Measurements from ENCODE around the gene SLC6A3.
"Not testable (repeated sequence)": the region's sequence is repeated elsewhere in the genome, so short reads cannot be mapped to it uniquely, and the experiment has no call there.

Gene SLC6A3

DNA sequence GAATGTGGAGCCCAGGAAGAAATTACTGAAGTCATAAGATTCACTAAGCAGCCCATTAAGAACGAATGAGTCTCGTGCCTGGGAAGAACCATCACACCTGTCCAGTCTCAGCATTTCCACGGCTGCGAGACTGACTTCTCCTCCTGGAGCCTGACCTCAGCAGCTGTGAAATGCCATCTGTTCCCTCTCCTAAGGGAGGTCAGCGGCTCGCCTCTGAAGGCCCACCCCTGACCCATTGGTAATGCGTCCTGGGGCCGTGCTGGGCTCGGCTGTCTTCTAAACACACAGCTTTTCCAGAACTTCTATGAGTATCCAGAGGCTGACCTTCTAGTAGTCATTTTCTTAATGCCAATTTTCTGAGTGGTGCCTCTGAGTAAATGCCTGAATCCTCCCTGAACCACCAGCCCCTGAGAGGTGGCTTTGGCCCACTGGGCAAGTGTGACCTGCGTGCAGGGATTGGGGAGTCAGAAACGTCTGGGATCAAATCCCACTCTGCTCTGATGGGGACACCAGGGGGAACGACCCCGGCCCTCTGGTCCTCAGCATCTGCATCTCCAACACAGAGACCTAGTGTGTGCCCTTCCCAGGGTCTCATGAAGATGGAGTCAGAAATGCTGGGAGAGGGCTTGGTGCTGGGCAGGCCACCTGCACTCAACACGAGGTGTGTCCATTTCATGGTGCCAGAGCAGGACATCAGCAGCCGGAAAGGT, 5.7 kb downstream of the SLC6A3 start:
- DNase-seq = no peak

DNA sequence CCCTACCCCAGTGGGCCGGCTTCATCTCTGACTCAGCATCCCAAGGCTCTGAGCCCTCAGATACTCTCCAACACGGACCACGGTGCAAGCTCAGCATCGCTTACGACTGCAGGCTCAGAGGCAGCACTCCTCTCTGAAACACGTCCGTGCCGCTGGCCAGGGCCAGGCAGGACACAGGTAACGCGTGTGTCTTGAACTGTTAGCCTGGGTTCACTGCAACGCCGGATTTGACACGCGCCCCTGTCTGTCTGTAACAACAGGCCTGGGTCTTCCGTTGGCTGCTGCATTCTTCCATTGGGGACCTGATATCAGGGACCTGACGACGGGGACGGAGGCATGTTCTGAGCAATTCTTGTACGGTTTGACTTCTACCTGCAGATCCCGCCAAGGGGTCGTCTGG, 6.4 kb downstream of the SLC6A3 start:
- no peak for DNase-seq

DNA sequence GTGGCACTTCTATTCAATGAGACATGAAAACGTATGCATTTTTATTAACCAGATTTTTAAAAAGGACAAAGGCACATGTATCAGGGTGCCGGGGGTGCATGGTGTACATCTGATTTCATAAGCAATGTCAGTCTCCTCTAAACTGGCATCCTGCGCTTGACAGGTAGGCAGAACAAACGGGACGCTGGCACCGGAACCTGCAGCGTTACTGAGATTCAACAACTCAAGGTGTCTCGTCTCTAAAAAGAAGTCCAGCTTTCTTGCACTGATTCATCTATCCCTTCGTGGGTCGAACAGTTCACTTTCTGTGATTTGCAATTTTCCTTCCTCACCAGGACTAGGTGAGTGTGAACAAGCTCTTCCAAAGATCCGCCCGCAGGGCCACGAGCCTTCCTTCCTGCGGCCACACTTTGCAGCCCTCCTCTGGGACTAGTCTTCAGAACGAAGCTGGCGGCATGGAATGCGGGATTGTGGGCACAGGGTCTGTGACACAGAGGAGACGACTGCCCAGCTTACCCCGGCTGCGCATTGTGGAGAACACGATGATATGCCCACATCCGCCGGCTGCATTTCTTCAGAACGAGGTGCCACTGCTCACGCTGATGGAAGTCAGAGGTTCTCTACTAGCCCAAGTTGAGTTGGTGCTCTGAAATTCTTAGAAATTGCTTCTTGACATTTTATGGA, 7.2 kb downstream of the SLC6A3 start:
- DNase-seq = no peak

DNA sequence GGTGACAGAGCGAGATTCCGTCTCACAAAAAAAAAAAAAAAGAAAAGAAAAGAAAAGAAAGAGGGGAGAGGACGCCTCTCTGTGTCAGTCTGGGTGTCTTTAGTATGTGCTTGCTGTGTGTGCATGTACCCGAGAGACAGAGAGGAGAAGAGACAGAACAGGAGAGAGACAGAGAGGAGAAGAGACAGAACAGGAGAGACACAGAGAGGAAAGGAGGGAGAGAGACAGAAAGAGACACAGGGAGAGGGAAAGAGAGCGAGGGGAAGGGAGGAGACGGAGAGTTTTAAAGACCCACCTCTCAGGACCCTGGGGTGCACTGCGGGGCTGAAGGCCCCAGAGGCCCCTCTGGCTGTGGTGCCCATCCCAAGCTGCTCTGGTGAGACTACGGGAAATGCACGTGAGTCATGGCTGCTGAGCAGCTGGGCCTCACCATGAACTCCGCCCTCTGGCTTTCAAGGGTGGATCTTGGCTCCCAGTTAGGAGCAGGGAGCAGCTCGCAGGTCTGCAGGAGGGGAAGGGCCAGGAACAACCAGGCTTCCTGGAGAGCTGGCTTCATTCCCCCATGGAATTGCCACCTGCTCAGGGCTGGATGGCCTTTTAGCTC, 7.9 kb downstream of the SLC6A3 start:
- DNase-seq = no peak

DNA sequence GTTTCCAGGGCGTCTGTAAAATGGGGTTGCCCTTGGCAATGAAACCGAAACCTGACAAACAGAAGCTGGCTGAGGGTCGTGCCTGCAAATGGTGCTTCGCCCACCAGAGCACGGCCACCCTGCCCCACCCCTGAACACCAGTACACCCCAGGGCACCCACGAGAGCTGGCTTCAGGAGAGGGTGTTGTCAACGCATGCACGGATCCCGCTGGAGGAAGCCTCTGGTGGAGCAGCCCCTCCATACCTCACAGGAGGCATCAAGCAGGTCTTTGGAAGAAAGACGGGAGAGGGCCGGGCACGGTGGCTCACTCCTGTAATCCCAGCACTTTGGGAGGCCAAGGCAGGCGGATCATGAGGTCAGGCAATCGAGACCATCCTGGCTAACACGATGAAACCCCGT, 8.6 kb downstream of the SLC6A3 start:
- DNase-seq = no peak

DNA sequence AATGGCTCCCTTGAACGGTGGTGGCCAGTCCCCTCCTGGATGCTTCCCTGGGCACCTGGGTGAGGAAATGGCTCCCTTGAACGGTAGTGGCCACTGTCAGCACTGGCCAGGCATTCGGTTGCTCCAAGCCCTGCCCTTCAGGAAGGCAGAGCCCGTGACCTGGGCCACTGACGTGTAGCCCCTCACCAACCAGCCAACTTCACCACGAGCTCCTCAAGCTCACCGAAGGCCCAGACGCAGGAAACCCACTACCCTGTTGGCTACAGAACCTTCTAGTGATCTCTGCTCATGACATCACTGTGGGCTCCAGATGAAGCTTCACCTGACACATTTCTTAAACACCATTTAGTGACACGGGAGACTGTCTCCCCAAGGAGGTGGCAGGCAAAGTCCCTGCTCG, 9.2 kb downstream of the SLC6A3 start:
- DNase-seq = no peak

DNA sequence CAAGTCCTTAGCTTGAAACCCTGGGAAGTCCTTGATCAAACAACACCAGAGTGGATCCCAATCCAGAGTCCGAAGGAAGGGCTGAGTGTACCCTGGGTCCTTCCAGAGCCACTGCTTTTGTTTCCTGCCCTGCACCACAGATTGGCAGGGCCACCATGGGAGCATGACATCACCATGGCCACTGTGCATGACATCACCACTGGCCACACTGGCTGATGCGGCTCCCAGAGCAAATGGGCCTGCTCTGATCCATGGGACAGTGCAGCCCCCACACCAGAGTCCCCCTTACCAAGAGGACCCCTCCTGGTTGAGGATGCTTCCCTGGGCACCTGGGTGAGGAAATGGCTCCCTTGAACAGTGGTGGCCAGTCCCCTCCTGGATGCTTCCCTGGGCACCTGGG, 9.9 kb downstream of the SLC6A3 start:
- peak; percentile 4 for DNase-seq

DNA sequence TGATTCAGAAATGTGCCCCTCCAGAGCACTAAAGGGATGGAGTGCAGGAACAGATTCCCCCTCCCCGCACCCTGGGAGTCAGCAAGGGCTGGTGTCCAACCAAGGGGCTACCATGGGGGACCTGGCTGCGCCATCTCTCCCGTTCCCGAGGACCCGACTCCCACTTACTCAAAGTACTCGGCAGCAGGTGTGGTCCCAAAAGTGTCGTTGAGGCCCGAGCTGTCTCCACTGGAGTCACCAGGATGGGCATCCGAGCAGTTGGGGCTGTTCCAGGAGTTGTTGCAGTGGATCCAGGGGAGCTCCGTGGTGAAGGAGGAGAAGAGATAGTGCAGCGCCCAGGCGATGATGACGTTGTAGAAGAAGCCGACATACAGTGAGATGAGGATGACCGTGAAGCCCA, 12.9 kb downstream of the SLC6A3 start:
- DNase-seq = peak; percentile 4

DNA sequence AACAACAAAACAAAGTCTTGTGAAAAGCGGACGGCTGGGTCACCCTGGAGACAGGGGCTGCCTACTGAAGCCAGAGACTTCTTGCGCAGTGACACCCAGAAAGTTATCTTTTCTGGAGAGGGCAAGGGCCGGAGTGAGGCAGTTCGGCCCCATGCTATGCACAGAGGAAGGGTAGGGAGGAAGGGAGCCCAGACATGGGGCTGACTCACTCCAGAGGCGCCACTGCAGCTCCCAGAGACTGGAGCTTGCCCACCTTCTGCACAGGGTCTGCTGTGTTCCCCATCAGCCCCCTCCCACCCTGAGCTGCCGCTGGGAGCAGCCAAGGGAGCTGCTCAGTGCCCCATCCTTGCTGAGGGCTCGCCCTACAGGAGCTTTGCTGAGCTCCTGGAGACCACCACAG, 13.3 kb downstream of the SLC6A3 start:
- DNase-seq = no peak

DNA sequence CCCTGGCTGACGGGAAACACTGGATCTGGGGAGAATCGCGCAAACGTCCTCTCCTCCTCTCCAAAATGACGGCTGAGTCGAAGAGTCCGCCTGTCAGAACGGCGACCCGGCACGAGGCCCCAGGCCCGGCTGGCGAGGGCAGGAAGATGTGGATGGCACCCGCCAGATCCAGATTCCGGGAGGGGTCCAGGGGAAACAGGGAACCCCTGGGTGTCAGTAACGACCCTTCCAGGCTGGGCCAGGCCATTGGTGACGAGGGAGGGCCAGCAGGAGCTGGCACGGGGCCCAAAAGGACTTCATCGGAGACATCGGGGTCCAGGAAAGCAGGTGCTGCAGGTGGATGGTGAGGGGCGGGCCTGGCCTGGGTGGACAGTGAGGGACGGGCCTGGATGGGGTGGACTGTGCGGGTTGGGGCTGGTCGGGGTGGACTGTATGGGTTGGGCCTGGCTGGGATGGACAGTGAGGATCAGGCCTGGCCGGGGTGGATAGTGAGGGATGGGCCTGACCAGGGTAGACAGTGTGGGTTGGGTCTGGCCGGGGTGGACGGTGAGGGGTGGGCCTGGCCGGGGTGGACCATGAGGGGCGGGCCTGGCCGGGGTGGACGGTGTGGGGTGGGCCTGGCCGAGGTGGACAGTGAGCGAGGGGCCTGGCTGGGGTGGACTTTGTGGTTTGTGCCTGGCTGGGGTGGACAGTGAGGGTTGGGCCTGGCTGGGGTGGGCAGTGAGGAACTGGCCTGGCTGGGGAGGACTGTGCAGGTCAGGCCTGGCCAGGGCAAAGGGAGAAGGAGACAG, 14.0 kb downstream of the SLC6A3 start:
- DNase-seq = no peak

DNA sequence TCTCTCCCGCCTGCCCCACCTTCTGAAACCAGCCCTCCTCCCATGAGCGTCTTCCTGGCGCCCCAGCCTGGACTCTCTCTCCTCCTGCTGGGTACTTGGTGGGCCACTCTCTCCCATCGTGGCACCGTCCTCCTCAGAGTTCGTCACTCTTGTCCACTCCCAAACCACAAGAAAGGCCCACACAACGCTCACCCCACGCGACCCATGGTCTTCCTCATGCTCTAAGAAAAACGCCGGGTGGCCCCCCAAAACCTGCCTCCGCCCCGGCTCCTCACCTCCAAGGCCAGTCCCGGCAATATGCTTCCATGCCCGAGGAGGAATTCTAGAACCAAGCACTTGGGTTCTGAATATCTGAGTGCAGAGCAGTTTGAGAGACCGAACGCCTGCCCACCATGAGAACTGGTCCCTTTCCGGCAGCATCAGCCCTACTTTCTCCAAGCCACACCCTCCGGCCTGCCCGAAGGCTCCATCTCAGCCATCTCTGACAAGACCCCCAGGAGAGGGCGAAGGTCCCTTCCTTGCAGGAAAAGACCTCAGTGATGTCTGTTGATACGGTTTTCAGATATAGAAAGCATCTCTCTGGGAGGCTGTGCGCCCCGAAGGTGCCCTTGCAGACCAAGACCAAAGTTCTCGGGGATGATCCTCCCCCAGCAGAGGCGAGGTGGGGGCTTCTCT, 15.0 kb downstream of the SLC6A3 start:
- no peak for DNase-seq

DNA sequence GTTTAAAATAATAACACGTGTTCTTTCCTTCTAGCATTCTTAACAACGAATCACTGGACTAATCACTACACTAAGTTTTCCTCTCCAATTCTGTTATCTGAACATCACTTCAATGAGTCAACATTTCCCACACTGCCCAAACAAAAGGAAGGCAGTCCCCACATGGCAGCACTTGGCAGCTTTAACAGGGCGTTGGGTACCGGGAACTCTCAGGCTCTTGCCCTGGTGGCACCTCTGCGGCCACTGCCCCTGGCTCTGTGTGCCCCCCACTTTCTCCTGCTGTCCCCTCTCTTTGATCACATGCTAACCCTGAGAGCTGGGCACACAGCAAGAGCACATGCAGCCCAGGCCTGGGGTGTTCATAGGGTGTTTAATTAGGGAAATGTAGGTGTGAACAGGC, 15.7 kb downstream of the SLC6A3 start:
- DNase-seq = no peak

DNA sequence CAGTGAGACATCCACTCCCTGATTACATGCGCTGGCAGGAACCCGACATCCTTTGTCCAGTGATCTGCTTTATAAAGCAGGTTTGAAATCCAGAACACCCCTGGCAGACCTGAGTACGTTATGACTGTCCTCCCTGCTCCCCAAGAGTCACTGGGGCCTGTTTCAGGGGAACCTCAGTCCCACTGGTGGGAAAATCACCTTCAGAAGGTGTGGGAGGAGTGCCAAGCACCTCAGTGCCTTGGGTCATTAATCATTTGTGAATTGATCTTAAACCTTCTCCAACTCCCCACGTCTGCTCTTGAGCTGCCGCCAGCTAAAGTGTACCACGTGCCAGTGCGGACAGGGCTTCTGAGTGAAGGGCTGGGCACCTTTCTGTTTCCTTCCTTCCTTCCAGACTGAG, 16.2 kb downstream of the SLC6A3 start:
- DNase-seq = no peak

DNA sequence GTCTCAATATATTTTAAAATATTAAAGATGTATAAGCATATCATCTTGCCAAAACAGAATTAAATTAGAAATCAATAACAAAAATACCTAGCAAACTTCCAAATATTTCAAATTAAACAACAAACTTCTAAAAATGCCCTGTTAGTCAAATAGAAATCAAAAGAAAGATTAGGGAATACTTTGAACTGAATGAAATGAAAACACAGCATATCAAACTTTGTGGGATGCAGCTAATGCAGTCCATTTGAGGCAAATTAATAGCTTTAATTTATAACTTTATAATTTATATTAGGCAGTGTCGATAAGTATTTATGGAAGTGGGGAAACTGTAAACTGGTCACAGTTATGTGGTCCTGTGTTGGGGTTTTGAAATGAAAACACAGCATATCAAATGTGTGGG, 17.1 kb downstream of the SLC6A3 start:
- DNase-seq = no peak

DNA sequence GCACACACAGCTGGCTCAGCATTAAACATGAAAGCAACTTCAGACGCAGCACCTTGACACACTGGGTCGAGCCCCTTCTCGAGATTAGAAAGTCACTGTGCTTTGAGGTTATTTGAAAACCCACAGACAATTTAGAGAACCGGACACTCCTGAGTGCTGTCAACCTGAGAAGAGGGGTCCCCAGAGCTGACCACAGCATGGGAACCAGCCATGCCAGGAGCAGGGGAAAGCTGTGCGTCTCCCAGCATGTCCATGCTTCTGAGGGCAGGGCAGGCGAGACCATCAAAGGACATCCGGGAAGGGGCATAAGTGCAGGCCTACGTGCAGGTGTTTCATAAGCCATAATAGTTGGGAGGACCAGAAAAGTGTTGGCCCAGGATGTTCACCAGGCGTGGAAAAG, 20.5 kb downstream of the SLC6A3 start:
- no peak for DNase-seq

DNA sequence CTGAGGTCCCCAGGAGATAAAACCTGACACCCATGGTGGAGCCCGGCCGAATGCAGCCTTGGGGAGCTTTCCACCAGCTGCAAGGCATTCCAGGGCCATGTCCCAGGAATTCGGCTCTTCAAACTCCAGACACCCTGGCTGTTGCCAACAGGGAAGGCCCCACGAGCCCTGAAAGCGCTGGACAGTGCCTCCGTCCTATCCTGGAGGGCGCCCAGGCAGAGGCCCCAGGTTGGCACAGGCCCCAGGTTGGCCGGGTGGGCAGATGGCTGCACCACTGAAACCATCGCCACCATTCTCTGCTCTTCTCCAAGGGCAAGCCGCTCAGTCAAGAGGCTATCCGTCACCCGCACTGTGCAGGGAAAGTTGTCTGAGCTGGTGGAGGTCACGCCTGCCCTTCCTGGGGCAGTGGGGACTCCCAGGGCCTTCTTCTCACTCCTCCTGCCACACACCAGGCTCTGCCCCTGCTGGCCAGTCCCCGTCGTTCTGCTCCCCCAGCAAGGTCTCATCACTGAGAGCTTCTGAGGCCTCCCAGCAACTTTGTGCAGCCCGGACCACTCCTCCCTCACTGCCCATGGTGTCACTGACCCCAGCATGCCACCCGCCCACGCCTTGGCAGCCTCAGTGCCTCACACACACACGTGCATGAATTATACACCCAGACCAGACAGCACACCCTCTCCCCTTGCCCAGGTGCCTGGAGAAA, 21.2 kb downstream of the SLC6A3 start:
- no peak for DNase-seq

DNA sequence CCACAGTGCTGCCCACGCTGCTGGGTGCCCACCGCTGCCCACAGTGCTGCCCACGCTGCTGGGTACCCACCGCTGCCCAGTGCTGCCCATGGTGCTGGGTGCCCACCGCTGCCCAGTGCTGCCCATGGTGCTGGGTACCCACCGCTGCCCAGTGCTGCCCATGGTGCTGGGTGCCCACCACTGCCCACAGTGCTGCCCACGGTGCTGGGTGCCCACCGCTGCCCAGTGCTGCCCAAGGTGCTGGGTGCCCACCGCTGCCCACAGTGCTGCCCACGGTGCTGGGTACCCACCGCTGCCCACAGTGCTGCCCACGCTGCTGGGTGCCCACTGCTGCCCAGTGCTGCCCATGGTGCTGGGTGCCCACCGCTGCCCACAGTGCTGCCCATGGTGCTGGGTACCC, 22.7 kb downstream of the SLC6A3 start:
- DNase-seq = not testable (repeated sequence)

DNA sequence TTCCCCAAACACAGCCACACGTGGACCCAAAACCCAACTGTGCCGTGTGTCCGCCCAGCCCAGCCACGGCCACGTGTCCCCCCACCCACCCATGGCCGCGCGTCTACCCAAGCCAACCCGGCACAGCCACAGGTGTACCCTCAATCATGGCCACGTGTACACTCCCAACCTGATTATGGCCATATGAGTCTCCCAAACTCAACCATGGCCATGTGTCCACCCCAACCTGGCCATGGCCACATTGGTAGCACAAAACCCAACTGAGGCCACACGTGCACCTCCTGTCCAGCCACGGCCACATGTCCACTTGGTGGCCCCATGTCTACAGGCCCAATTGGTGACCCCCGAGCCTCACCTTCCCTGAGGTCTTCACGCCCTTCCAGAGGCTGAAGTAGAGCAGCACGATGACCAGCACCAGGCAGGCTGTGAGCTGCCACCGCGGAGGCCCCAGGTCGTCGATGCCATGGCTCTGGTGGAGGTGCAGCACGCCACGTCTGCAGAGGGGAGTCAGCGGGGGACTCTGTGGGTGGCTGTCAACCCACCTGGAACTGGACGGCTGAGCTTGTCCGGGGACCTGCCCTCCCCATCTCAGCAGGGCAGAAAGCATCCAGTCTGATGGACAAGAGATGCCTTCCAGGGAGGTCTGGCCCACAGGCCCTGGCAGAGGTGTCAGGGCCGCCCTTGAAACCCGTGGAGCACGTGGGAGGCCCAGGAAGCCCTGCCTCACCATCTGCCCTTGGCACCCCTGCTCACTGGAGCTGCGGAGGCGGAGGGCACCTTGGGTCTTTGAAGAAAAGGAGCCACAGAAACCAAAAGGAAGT, 23.5 kb downstream of the SLC6A3 start:
- DNase-seq = no peak

DNA sequence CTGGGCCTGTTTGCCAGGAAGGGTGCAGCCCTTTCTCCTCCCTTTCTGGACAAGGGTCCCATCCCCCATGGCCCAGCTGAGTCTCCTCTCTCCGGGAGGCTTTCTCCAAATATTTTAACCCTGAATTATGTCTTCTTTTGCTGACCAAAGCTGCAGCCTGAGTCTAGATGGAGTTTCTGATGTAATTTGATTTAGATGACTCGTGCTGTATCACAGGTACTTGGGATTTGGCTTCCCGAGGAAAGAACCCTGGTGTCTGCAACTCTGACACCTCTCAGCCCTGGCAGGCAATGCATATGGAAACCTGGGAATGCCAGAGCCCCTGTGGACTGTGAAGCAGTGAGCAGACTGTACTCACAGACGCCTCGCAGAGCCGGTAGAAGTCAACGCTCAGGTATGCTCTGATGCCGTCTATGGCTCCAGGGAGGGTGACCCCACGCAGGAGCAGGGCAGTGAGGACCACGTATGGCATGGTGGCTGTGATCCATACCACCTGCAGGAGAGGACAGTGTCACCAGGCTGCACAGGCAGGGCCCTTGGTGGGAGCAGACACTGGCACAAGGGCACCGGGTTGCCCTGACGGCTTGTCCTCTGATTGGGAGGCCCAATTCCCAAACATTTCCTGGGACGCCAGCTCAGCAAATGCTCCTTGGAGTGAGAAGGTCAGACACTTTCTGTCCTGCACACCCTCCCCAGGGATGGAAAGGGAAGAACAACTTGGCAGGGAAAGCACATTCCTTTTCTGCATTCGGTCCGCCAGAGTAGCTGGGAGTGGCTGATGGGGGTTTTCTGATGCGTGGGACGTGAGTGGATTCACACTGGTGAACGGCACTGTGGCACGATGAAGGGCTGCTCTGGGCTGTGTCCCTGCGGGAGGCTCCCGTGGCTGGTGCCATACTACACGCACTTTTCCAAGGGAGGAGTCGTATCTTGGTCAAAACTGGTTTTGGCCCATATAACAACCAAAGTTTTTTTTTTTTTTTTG, 24.7 kb downstream of the SLC6A3 start:
- DNase-seq = no peak
